Heart right ventricle (tissue), 16 donors: ENCODE data around the gene WWTR1. TPM values are rescaled to one million over a fixed set of nuclear protein-coding genes. Genes with fewer than 3 reads are reported as not detected.

Experiments
- ATAC-seq, 8 donors: fragments of 200-7000 bp; cut with Tn5 transposase; one replicate each; pipeline ENCODE4 v1.9.1; 2020; ENCODE audit warnings: mild to moderate bottlenecking in 8 of 8, moderate library complexity in 8 of 8, moderate number of reproducible peaks in 1 of 8
- DNase-seq, 2 donors: peaks; one replicate each; pipeline ENCODE4 v3.0.0-alpha.2; 2020
- H3K27ac ChIP-seq, 10 donors: fragments of 200-600 bp; sonication (generic) in 2 of 10; one replicate each; pipeline versions ENCODE4 v1.5.0 to v1.8.0; 2020 to 2022; ENCODE audit warnings: mild to moderate bottlenecking in 3 of 10
- H3K27me3 ChIP-seq, 7 donors: fragments of 200-600 bp; one replicate each; pipeline ENCODE4 v1.8.0; 2021 to 2022; ENCODE audit warnings: mild to moderate bottlenecking in 2 of 7
- H3K36me3 ChIP-seq, 9 donors: fragments of 200-600 bp; sonication (generic) in 1 of 9; one replicate each; pipeline versions ENCODE4 v1.5.0 to v1.8.0; 2020 to 2022; ENCODE audit warnings: mild to moderate bottlenecking in 2 of 9
- H3K4me1 ChIP-seq, 9 donors: fragments of 200-600 bp; sonication (generic) in 1 of 9; one replicate each; pipeline versions ENCODE4 v1.5.0 to v1.8.0; 2020 to 2022; ENCODE audit warnings: mild to moderate bottlenecking in 4 of 9
- H3K4me3 ChIP-seq, 10 donors: fragments of 200-600 bp; sonication (generic) in 2 of 10; one replicate each; pipeline versions ENCODE4 v1.5.0 to v1.8.0; 2020 to 2022; ENCODE audit warnings: mild to moderate bottlenecking in 7 of 10, moderate library complexity in 2 of 10
- H3K9me3 ChIP-seq, 11 donors: fragments of 200-600 bp in 10 of 11; sonication (generic) in 2 of 11; one replicate each; pipeline versions ENCODE4 v1.5.0 to v1.8.0; 2013 to 2022; ENCODE audit warnings: mild to moderate bottlenecking in 2 of 11, control low read depth in 1 of 11, moderate library complexity in 1 of 11
- CTCF ChIP-seq, 9 donors: fragments of 200-600 bp; sonication (generic) in 2 of 9; IDR thresholded peaks; one replicate each; pipeline versions ENCODE4 v1.5.0 to v1.8.0; 2021 to 2022; ENCODE audit warnings: antibody characterized with exemption in 9 of 9, mild to moderate bottlenecking in 5 of 9, moderate library complexity in 1 of 9
- WGBS, 2 donors: extraction: QIAGEN DNeasy Blood & Tissue Kit; methylation state at CpG; one replicate each; pipeline ENCODE4 v1.1.7; 2013; ENCODE audit warnings: inconsistent platforms in 1 of 2; 5-methylcytosine and 5-hydroxymethylcytosine counted together
- intact Hi-C, 10 donors: fragments of 100-400 bp; cut with DNase I; formaldehyde crosslinking; loops; one replicate each; pipeline versions ENCODE4 v1.11.1 to v1.14.2; 2022
- polyA plus RNA-seq, 2 donors: library from polyadenylated mRNA; stranded (reverse); fragments of 200-250 nt; gene quantifications; one replicate each; pipeline ENCODE4 v1.2.3, GENCODE V29; 2013
- total RNA-seq, 10 donors: library from RNA; stranded (reverse); fragmentation: NEBNext Ultra II Directional in 3 of 10; extraction: Animal tissue kit (Norgen Biotek cat#: 25700) in 3 of 10; gene quantifications; one replicate each; pipeline versions ENCODE4 v1.2.1 to v1.2.4, GENCODE V29; 2021 to 2023
- donor health status: Arrhythmogenic right ventricular cardiomyopathy.
- donor health status: ischemic (EF 13 %, LVEDD 7.1; RV severe dilation, severe dysfunction).
- donor health status: healthy with polysubstance abuse.
- donor health status: DM: no; HTN: yes; CAD: no.
- donor health status: DM: no; HTN: no; CAD: no.
- donor health status: ischemic (EF 25% LVEDD 6.9; RV normal size, moderate dysfunction).
- donor health status: ischemic (EF 25% LVEDD 5.7; RV mildly dilated, moderate dysfunction).
- donor health status: healthy.
- donor health status: DM: yes; HTN: yes; CAD: no.
- donor health status: Ischemic cardiomyopathy.
- donor health status: ischemic (EF 35%, LVEDD 5.7; RV mildly dilated, moderate dysfunction).
- donor health status: nonischemic (EF 11% LVEDD 7.7; RV severe dilation, severe dysfunction).
- donor health status: DM: yes; HTN: yes; CAD: no.
- donor health status: PGD.
- donor health status: ischemic (EF 29% LVEDD 5.4; RV normal size, mild dysfunction).
- donor health status: nonischemic (EF 23%, LVEDD 6.1; RV moderate dilation, normal function).

Gene WWTR1
- total and polyA plus RNA-seq, 12 donors = 19.5 to 78.6 (median 40.3) TPM

GRCh38 chr3:149638228-149639092, 19.4 kb downstream of the WWTR1 start:
- Histone ChIP-seq H3K36me3 (peaks cover 0 to 4% (median 0%) of the 10 kb centered on the region in 9 donors), H3K4me3 (peak overlapping the region in 8 of 10 donors; percentile 1 to 39 (median 30)), H3K27me3 (peaks cover 0 to 42% (median 0%) of the 10 kb centered on the region in 7 donors), H3K9me3 (no peaks in the 10 kb centered on the region), H3K4me1 (peaks cover 13 to 88% (median 48%) of the 10 kb centered on the region in 9 donors), H3K27ac (peak overlapping the region in 8 of 10 donors; percentile 15 to 77 (median 24))
- intact Hi-C loops = no loop called here
- WGBS, 2 donors = 38 to 39% methylated on average over 15 of the region's 15 CpGs
- no peak for TF ChIP-seq CTCF (IDR thresholded peaks at IDR 0.05)
- peak in 5 of 8 donors; percentile 21 to 53 (median 31) for ATAC-seq
- DNase-seq = no peak

- Histone ChIP-seq H3K4me1 (peaks cover 13 to 82% (median 44%) of the 10 kb centered on the region in 9 donors), H3K27ac (peak overlapping the region in 1 of 10 donors; percentile 17), H3K9me3 (no peaks in the 10 kb centered on the region), H3K36me3 (peaks cover 0 to 6% (median 0%) of the 10 kb centered on the region in 9 donors), H3K27me3 (peaks cover 0 to 50% (median 0%) of the 10 kb centered on the region in 7 donors), H3K4me3 (no peak overlapping the region)
- ATAC-seq = no peak
- no peak for DNase-seq
- no peak for TF ChIP-seq CTCF (IDR thresholded peaks at IDR 0.05)
- intact Hi-C loops = no loop called here
- WGBS, 2 donors = 88 to 90% methylated on average over 4 of the region's 4 CpGs
Observed at GRCh38 chr3:149635396-149635795, 22.4 kb downstream of the WWTR1 start.

GRCh38 chr3:149634573-149634972, 23.3 kb downstream of the WWTR1 start:
- Histone ChIP-seq H3K27ac (peak overlapping the region in 4 of 10 donors; percentile 1 to 41 (median 25)), H3K4me1 (peaks cover 13 to 84% (median 48%) of the 10 kb centered on the region in 9 donors), H3K9me3 (no peaks in the 10 kb centered on the region), H3K4me3 (no peak overlapping the region), H3K36me3 (peaks cover 0 to 6% (median 0%) of the 10 kb centered on the region in 9 donors), H3K27me3 (peaks cover 0 to 56% (median 0%) of the 10 kb centered on the region in 7 donors)
- DNase-seq (no peak), ATAC-seq (peak in 4 of 8 donors; percentile 12 to 42 (median 30))
- intact Hi-C loops = no loop called here
- 82 to 84% methylated on average over 4 of the region's 4 CpGs for WGBS, 2 donors
- TF ChIP-seq CTCF (IDR thresholded peaks at IDR 0.05) = no peak

GRCh38 chr3:149634072-149634471, 23.8 kb downstream of the WWTR1 start:
- intact Hi-C loops = no loop called here
- no peak for DNase-seq
- no peak for TF ChIP-seq CTCF (IDR thresholded peaks at IDR 0.05)
- ATAC-seq = peak in 6 of 8 donors; percentile 6 to 53 (median 18)
- Histone ChIP-seq H3K4me1 (peaks cover 13 to 84% (median 49%) of the 10 kb centered on the region in 9 donors), H3K4me3 (no peak overlapping the region), H3K9me3 (no peaks in the 10 kb centered on the region), H3K27ac (peak overlapping the region in 4 of 10 donors; percentile 1 to 41 (median 25)), H3K27me3 (peaks cover 0 to 57% (median 0%) of the 10 kb centered on the region in 7 donors), H3K36me3 (peaks cover 0 to 6% (median 0%) of the 10 kb centered on the region in 9 donors)
- WGBS, 2 donors = 38 to 46% methylated on average over 4 of the region's 4 CpGs
